Calu3 (cell line): Measurements from ENCODE around the gene HIGD1B. TPM values are rescaled to one million over a fixed set of nuclear protein-coding genes. Genes with fewer than 3 reads are reported as not detected.

Experiments used
- BruUV-seq: library from RNA; stranded (reverse); fragments of 400-500 nt; replicated peaks from 2 replicates; lab custom pipeline; 2021; lab: Mats Ljungman, UMichigan
- CTCF ChIA-PET: fragments of 300-600 bp; sonication (Branson Sonifier 250); formaldehyde crosslinking; loops from one replicate; lab custom pipeline; 2022; ENCODE audit warnings: antibody characterized with exemption; lab: Charles Lee
- DNase-seq: peaks from one replicate; pipeline ENCODE4 v3.0.0; 2022
- H3K27ac Mint-ChIP-seq: one replicate; pipeline ENCODE4 v1.8.0; 2022; ENCODE audit warnings: mixed read lengths; ENCODE audit not compliant: unreplicated experiment
- H3K27me3 Mint-ChIP-seq: one replicate; pipeline ENCODE4 v1.8.0; 2022; ENCODE audit warnings: mixed read lengths; ENCODE audit not compliant: unreplicated experiment
- H3K36me3 Mint-ChIP-seq: one replicate; pipeline ENCODE4 v1.8.0; 2022; ENCODE audit warnings: mild to moderate bottlenecking, moderate library complexity, mixed read lengths; ENCODE audit not compliant: insufficient read depth, unreplicated experiment
- H3K4me1 Mint-ChIP-seq: one replicate; pipeline ENCODE4 v1.8.0; 2022; ENCODE audit warnings: mild to moderate bottlenecking, low read depth, mixed read lengths; ENCODE audit not compliant: unreplicated experiment
- H3K4me3 Mint-ChIP-seq: one replicate; pipeline ENCODE4 v1.8.0; 2022; ENCODE audit warnings: mild to moderate bottlenecking, low read depth, moderate library complexity, mixed read lengths; ENCODE audit not compliant: unreplicated experiment
- H3K9me3 Mint-ChIP-seq: one replicate; pipeline ENCODE4 v1.8.0; 2022; ENCODE audit warnings: low read depth, mixed read lengths; ENCODE audit not compliant: unreplicated experiment
- CTCF ChIP-seq: fragments of 200-600 bp; IDR thresholded peaks from one replicate; pipeline ENCODE4 v1.8.0; 2022; ENCODE audit warnings: antibody characterized with exemption; ENCODE audit not compliant: unreplicated experiment
- intact Hi-C: fragments of 100-400 bp; cut with micrococcal nuclease; formaldehyde crosslinking; loops from one replicate; pipeline ENCODE4 v1.10.0; 2022; ENCODE audit not compliant: unreplicated experiment
- total RNA-seq: library from RNA; stranded (reverse); gene quantifications from 2 replicates; pipeline ENCODE4 v1.2.3, GENCODE V29; 2022

Gene HIGD1B
- total RNA-seq, 1 experiment from 2014 or later, result not detected

DNA sequence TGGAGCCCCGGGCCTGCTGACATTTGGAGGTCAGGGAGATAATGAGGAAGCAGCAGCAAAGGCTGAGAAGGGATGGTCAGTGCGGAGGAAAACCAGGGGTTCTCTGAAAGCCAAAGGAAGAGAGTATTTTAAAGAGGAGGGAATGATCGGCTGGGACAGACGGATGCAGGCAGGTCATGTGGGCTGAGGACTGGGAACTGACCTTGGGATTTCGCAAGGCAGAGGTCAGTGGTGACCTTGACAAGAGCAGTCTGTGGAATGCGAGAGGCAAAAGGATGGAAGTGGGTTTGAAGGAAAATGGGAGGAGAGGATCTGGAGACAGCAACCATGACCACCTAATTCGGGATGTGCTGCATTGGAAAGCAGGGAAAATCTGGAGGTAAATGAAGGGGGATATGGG, 41.3 kb downstream of the HIGD1B start:
- peaks cover 16% of the 10 kb centered on the region for H3K36me3 Mint-ChIP-seq
- H3K4me1 Mint-ChIP-seq, result no peaks in the 10 kb centered on the region
- H3K4me3 Mint-ChIP-seq, result no peak overlapping the region

DNA sequence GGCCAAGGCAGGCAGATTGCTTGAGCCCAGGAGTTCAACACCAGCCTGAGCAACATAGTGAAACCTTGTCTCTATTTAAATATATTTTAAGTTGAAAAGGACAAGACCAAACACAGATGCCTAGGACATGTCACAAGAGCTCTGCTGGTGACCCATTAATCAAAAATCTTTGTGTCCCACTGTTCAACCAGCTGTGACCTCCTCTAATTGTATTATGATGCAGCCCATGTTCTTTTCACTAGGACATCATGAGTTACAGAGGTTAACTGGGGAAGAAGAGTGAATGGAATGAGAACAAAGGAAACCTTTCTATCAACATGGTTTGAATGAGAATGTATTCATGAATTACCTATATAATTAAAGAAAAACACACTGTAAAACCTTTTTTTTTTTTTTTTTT, 44.6 kb downstream of the HIGD1B start:
- no peak overlapping the region for H3K27ac Mint-ChIP-seq
- H3K4me3 Mint-ChIP-seq, result no peak overlapping the region
- H3K36me3 Mint-ChIP-seq, result peaks cover 17% of the 10 kb centered on the region
- no peaks in the 10 kb centered on the region for H3K27me3 Mint-ChIP-seq
- DNase-seq, result no peak
- H3K4me1 Mint-ChIP-seq, result no peaks in the 10 kb centered on the region
- BruUV-seq, result no TSS peak
- CTCF ChIA-PET, result no interaction called here
- intact Hi-C loops, result no loop called here
- H3K9me3 Mint-ChIP-seq, result no peaks in the 10 kb centered on the region
- TF ChIP-seq CTCF, result no peak

More for the DNA sequence above, 41.3 kb downstream of the HIGD1B start:
- Mint-ChIP-seq H3K9me3 (no peaks in the 10 kb centered on the region), H3K27ac (no peak overlapping the region), H3K27me3 (no peaks in the 10 kb centered on the region)
- no TSS peak for BruUV-seq
- TF ChIP-seq CTCF, result no peak
- CTCF ChIA-PET, result no interaction called here
- intact Hi-C loops, result no loop called here
- no peak for DNase-seq

DNA sequence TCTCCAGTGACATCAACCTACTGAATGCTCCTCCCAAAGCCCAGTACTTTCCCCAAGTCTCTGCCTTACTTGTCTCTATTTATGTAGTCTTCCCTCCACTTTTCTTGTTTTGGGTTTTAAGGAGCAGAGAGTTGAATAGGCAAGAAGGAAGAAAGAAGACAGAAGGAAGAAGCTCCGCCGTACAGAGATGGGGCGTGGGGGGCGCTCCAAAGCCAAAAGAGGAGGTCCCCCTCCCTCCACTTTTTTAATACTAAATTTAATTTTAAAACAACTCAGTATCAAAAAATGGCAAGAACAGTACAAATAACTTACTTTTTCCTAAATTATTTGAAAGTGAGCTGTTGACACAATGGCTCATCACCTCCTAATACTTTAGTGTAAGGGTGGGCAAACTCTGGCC, 47.0 kb downstream of the HIGD1B start:
- TF ChIP-seq CTCF, result no peak
- no TSS peak for BruUV-seq
- no peak for DNase-seq
- H3K4me1 Mint-ChIP-seq, result peaks cover 10% of the 10 kb centered on the region
- intact Hi-C loops, result no loop called here
- H3K9me3 Mint-ChIP-seq, result no peaks in the 10 kb centered on the region
- CTCF ChIA-PET, result interaction anchor here (0.7 kb wide), 1 partner anchor 120 kb away, joined by 5 read pairs; no protein-coding TSS in a partner anchor
- no peak overlapping the region for H3K4me3 Mint-ChIP-seq
- peaks cover 33% of the 10 kb centered on the region for H3K36me3 Mint-ChIP-seq
- no peaks in the 10 kb centered on the region for H3K27me3 Mint-ChIP-seq
- H3K27ac Mint-ChIP-seq, result no peak overlapping the region

- peaks cover 35% of the 10 kb centered on the region for H3K36me3 Mint-ChIP-seq
- TSS peak; percentile 83 for BruUV-seq
- no peaks in the 10 kb centered on the region for H3K27me3 Mint-ChIP-seq
- intact Hi-C loops, result no loop called here
- H3K27ac Mint-ChIP-seq, result peak overlapping the region; percentile 99
- H3K9me3 Mint-ChIP-seq, result no peaks in the 10 kb centered on the region
- CTCF ChIA-PET, result interaction anchor here (0.6 to 2.7 kb wide), 8 partner anchors 12 to 305 kb away, joined by 3 to 17 read pairs (median 4); partner anchors contain the start of gene ACBD4
- no peak for TF ChIP-seq CTCF
- DNase-seq, result peak; percentile 48
- peaks cover 19% of the 10 kb centered on the region for H3K4me1 Mint-ChIP-seq
- H3K4me3 Mint-ChIP-seq, result peak overlapping the region; percentile 84
Measured at GRCh38 chr17:44898768-44899073, 51.0 kb downstream of the HIGD1B start.
